HG03432 (cell line): Measurements from ENCODE around the gene HCN4.

Experiments used
- ATAC-seq: cut with Tn5 transposase; IDR thresholded peaks from one replicate; pipeline ENCODE4 v1.9.1; 2021; ENCODE audit warnings: mild to moderate bottlenecking, moderate library complexity; ENCODE audit not compliant: unreplicated experiment

Gene HCN4

DNA sequence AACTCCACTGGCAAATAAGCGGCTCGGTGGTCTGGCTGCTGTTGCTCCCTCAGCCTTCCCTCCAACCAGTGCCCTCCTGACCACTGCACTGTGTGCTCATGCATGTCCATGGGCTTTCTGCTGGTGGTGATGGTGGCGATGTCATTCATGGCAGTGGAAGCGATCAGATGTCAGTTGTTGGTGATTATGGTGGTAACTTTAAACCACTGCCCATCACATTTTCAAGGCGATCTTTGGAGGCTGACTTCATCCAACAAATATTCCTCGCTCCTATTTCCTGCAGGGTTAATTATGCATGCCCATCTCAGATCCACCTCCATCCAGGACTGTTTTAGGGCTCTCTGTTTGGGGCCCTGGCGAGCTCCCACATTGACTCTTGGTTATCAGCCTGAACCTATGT is 13.4 kb upstream of the HCN4 start:
- no peak for ATAC-seq

DNA sequence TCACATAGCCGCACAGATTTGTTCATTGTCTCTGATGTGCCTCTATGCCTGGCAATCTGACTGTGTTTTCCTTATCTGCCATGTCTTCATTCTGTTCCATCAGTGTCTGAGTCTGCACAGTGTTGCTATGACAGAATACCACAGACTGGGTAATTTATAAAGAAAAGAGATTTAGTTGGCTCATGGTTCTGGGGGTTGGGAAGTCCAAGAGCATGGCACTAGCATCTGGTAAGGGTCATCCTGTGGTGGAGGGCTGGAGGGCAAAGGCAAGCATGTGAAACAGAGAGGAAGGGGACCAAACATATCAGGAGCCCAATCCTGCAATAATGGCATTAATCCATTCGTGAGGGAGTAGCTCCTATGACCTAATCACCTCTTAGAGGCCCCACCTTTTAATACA is 11.9 kb upstream of the HCN4 start:
- no peak for ATAC-seq

DNA sequence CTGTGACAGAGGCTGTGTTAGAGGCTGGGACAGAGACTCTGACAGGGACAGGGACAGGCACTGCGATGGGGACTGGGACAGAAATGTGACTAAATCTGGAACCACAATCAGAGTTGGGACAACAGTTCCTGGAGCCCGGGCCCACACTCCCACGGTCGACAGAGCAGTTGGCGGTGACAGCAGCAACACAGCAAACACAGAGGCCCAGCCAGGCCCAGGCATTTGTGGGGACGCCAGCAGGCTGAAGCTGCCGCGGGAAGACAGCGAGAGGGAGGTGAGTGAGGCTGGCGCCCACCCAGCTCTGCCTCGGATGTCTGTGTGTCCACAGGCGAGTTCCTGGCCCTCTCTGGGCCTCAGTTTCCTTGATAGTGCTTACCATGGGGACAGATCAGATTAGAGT is 9.3 kb upstream of the HCN4 start:
- no peak for ATAC-seq

DNA sequence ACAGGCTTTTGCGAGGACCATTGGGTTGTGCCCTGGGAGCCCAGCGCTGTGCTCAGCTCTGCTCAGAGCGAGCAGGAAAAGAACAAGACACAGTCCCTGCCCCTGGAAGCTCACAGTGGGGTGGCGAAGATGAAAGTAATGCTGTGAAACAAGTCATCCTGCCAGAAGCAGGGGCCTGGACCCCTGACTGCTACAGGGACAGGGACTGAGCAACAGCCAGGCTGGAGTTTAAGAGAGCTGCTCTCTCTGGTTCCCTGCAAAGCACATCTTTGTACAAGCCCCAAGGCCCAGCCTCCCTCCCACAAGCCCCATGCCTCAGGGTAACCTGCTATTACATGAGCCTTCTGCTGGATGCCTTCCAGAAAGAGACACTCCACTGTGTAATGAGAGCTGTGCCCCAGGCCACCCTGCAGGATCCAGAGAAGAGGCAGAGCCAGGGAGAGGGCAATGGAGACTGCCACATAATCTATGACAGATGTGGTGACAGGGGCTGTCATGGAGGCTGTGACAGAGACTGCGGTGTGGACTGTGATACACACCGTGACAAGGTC is 7.1 kb upstream of the HCN4 start:
- ATAC-seq = no peak

DNA sequence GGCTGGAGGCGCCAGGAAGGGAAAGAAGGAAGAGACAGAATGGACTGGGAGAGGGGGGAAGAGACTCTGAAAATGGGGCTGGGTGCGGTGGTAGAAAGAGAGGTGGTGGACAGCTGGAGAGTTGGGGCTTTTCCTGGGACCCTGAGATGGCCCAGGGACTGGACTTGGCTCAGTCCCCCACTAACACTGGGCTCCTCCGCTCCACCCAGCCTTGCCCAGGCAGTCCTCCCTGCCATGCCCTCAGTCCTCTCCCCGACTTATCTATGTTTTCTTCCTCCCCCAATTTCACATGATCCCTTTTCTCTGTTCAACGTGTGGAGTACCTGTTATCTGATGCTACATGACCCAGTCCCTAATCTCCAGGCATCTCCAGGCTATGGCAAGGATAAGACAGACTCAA is 6.3 kb upstream of the HCN4 start:
- no peak for ATAC-seq

DNA sequence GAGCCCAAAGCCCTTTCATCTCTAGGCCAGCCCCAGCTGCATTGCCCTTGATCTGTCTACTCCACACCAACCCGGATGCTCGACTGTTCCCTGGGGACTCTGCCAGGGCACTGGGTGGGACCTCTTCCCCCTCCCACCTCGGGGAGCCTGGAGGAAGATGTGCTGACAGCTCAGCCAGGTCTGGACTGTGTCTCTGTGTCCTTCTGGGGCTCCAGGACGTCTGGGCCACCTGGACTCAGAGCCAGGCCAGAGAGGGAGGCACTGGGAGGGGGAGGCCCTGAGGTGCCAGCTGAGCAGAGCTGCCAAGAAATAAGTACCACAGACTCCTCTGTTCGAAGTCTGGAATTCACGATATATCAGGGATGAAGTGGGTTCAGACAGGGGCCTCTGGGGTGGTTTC is 5.8 kb upstream of the HCN4 start:
- ATAC-seq = no peak

DNA sequence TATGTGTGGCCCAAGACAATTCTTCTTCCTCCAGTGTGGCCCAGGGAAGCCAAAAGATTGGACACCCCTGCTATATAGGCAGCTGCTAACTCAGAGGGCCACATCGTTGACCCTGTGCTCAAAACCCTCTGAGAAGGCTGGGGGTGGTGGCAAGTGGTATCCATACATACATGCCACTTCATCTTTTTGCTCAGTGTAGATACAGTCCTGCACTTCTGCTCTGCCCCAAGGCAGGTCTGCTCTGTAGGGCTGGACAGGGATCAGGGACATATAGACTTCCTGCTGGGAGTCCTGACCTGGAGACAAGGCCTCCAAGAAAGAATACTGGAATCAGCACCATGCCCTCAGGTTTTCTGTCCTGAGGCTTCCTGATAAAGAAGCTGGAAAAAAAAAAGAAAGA is 4.5 kb upstream of the HCN4 start:
- ATAC-seq = no peak

DNA sequence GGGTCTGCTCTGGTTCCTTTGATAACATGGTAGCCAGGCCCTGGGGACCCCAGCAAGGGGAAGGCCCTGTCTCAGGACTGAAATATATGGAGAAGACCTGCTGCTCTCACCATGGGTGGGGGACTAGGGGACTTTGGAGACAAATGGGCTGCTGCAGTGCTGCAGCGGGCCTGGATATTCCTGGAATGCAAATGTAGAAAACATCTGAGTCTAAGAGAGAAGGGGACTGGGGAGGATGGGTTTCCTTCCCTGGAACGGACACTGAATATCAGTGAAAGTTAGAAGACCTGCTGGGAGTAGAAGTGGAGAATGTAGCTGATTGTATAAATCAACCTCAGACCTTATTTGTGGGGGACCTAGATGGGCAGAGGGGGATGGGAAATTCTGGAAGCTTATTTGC is 3.1 kb upstream of the HCN4 start:
- no peak for ATAC-seq

DNA sequence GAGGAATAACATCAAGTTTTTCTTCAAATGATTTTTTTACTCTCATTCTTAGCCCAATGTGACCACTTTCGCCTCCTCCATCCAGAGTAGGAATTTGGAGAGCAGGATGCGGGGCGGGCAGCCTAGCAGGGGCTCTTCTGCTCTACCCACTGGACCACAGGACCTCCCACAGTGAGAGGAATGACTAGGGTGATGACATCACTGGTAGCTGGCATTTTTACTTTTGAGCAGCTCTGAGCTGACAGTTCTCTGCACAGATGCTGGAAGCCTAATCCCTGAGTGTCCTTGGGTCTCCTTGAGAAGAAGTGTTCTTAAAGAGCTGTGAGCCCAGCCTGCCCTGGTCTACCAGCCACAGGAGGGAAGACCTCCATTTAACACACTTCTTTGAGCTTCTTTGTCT is 1.4 kb upstream of the HCN4 start:
- no peak for ATAC-seq

DNA sequence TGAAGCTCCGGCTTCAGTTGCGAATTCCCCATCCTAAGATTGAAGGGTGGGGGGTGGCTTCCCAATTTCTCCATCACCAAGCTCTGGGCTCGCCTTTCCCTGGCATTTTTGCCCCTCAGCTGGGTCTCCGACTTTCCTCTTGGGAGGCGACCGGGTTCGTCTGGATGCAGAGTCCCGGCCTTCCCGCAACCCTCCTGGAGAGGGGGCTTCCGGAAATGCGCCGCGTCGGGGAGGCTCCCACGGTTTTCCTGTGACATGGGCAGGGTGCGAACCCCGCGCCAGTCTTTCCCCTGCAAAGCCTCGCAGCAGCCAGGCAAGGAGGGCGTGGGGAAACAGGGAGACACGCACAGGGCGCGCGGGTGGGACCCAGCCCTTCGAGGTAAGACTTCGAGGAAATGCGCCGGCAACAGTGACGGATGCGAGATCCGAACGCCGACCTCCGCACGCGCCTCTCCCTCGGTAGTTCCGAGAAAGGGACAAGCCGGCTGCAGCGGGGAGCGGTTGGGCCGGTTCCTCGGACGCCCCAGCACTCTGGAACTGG is 466 bp upstream of the HCN4 start:
- ATAC-seq = no peak

DNA sequence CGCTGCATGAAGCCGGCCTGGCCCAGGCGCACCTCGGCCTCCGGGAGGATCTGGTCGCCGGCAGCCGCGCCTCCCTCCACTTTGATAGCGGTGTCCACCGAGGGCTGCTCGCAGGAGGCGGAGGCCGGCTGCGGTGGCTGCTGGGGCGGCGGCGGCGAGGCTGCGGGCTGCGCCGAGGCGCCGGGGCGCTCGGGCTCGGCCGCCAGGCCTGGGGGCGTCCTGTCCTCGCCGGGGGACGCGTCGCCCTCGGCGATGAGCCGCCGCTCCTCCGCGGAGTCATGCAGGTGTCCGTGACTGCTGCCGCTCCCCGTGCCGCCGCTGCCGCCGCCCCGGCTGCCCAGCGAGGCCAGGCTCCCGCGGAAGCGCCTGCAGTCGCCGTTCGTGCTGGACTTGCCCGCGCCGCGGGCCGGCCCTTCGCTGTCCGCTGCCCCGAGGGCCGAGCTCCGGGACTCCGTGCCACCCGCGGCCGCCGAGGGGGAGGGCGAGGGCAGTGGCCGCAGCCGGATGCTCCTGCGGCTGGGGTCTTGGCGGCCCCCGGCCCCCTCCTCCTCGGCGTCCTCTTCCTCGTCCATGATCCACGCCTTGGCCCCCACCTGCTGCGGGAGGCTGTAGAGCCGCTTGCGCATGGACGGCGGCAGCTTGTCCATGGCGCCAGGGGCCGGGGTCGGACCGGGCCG is 996 bp downstream of the HCN4 start:
- ATAC-seq = no peak

DNA sequence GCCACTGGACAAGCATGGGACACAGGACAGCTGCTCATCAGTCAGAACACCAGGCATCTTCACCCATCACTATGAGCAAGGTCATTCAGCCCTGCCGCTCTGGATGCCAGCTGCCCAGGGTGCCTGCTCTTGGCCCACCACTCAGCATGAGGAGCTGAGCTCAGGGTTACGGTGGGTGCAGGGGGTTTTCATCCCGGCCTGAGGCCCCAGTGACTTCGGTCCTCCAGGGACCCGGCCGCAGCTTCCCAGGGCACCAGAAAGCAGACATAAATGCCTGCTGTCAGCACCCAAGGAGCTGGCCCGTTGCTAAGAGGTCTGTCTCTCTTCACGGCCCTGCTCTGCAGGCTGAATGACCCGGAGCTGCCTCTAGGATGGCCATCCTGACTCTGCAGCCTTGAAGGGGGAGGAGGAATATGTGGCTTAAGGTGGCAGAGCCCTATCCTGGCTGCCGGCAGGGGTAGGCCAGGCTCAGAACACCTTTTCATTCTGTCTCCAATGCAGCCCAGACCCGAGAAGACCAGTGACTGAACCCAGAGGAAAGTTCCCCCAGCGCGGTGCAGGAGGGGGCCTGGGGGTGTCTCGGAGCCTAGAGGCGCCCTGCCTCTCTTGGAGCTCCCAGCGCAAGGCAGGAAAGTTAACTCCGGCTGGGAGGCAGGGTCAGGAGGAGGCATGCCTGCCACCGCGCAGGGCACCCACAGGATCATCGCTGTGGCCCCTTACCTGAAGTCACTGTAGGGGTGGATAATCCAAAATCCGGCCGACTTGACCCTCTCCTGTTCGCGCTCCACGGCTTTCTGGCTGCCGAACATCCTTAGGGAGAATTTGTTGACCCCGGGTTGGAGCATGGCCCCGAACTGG is 1.8 kb downstream of the HCN4 start:
- ATAC-seq = no peak

DNA sequence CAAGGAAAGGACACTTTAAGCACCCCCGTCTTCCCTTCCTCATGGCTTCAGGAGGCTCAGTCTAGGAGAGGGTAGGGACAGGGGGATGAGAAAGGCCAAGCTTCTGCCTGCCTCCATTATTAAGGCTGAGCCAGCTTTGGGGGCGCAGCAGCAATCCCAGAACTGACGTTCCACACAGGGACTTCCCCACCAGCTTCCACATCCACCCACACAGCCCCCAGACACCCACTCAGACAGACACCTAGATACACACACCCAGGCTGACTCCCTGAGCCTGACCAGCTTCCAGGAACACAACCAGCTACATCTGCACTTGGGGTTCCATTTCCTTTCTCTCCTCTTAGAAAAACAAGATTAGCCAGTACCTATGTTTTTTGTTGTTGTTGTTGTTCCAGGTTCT is 4.7 kb downstream of the HCN4 start:
- ATAC-seq = no peak

DNA sequence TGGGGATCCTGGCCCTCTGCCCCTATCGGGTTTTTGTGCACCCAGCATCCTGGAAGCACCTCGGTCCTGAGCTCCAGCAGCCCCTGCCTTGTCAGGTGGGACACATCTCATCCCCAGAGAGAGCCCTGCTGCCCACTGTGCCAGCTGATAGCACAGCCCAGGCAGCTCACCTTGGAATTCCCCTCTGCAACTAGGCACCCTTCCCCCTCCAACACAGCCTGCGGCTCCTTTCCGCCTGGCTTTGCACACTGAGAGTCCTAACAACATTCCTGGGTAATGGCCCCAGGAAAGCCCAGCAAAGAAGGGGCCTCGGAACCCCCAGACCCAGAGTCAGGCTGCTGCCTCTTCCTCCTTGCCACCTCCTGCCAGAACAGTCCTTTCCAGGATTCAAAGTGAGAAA is 5.9 kb downstream of the HCN4 start:
- no peak for ATAC-seq

DNA sequence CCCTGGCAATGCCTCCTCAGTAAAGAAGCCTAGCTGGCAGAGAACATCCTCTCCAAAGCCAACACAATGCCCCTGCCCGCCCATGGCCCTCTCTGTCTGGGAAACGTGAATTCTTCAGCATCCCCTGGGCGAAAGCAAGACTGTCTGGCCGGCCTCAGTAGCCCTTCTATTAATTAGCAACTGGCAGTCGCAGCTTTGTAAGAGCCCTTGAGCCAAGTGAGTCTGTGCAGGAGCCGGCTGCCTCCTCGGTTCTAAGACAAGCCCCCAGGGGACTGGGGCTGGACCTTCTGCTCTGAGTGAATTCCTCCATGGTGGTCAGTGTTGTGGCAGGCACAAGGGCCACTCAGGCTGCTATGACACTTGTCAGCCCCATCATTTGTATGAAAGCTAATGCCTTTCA is 7.4 kb downstream of the HCN4 start:
- ATAC-seq = no peak

DNA sequence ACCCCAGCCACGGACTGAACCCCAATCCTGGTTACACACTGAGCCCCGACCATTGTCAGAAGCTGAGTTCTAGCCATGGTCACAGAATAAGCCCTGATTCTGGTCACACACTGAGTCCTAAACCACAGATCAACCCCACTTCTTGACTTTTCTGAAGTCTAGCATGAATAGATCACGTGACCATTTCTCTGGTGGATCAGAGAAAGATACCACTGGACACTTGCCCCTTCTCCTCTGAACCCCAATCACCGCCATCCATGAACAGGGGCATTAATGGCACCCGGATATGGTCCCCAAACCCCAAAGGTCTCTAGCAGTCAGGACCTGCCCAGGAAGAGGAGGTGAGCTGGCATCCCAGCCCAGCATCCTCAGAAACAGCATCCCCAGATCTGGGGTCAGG is 9.1 kb downstream of the HCN4 start:
- ATAC-seq = no peak

DNA sequence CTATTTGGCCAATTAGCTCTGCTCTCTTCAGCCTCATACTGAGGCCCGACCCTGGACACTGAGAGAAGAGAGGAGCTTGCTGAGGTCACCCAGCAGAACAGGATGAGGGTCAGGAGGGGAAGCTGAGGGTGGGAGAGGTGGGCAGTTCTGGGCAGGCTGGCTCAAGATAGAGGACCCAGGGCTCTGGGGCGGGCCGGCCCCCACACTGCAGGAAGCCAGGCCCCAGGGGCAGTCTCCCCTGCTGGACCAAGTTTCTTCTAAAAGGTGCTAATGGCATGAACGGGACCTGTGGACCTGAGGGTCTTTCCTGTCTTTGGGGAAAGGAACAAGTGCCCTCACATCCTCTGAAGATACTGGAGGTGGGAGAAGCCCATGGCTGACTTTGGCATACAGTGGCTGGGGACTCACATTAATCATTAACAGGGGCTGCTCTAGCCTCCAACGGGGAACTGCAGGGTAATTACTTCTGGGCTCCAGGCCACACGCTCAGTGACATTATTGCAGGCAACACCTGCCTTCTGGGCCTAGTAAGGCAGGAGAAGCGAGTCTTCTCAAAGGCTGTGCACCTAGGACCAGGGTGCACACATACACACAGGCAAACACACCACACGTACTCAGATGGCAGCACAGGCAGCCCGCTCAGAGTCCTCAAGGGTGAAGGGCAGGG is 10.6 kb downstream of the HCN4 start:
- ATAC-seq = no peak

DNA sequence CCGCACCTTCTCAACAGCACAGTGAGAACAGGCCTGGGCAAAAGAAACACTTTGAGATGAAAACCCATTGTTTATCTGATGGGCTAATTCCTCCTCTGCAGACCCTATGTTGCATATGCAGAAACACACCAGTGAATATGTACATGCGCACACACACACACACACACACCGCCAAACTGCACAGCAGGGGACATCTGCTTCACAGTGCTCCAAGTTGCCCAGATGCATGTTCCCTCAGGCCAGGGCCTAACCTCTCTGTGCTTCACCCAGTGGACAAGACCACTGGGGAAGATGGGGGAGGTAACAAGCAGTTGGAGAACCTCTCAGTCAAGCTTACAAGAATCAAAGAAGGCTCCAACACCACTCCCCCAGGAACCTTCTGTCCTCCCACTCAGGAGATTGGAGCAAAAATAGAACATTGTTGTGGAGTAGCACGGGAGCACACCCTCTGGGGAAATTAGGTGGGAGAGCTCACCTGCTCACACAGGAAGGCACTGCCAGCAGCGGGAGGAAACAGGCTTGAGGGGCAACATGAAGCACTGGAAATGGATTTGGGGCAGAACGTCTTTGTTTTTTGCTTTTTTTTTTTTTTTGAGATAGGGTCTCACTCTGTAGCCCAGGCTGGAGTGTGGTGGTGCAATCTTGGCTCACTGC is 13.0 kb downstream of the HCN4 start:
- no peak for ATAC-seq

DNA sequence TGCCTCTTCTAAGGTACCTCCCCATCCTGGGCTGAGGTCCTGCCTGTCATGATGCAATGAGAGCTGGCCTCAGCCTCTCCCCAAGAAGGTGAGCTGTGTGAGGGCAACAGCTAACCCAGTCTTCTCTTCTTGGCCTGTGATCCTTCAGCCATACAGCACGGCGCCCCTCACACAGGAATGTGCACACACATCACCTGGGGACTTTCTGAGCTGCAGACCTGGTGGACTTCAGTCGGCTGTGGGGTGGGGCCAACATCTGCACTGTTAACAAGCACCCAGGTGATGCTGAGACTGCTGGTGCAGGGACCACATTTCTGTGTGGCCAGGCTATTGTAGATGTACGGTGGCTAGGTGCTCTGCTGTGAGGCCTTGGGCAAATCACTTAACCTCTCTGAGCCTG is 14.5 kb downstream of the HCN4 start:
- ATAC-seq = no peak

DNA sequence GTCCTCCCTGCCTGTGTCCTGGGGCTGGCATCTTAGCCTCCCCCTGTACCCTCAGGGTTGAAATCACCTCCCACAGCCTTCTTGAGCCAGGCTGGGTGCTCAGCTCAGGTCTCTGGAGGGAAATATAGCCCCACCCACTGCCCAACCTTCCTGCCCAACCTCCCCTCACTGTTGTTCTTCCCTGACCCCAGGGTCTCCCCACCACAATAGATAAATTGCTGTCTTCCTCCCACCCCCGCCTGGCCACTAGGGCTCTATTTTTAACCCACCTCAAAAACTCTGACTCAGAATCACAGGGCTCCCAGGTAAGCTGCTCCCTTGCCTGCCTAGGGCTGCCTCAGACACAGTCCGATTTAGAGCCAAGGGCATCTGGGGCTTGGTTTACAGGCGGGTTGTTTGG is 15.0 kb downstream of the HCN4 start:
- no peak for ATAC-seq

DNA sequence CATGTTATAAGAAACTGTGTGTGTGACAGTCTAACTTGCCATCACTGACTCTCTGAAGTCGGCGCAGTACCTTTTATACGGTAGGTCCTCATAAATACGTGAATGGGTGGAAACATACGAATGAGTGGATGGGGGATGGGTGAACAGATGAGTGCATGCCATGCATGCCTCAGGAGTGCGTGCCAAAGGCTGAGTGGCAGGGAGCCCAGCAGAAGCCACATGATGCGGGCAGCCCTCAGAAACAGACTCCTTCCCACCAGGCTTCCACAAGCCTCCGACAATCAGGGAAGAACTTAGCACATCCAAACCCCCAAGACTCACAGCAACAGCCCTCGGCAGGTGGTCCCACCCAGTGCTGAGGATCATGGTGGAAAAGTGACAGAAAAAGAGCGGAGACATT is 16.7 kb downstream of the HCN4 start:
- no peak for ATAC-seq
